GM23338 (cell line): ENCODE data around the gene CNTRL. TPM values are rescaled to one million over a fixed set of nuclear protein-coding genes. Genes with fewer than 3 reads are reported as not detected.

Experiments
- ATAC-seq: fragments of 200-7000 bp; cut with Tn5 transposase; 3 replicates; pipeline ENCODE4 v1.9.1; 2020
- DNase-seq: peaks from one replicate; pipeline ENCODE4 v3.0.0-alpha.2; 2015; ENCODE audit warnings: low spot score
- H2AFZ ChIP-seq: fragments of 200-600 bp; sonication (generic); 2 replicates; pipeline ENCODE4 v1.8.0; 2016; ENCODE audit warnings: antibody characterized with exemption, mild to moderate bottlenecking, moderate library complexity
- H3F3A ChIP-seq: fragments of 200-600 bp; sonication (generic); replicated peaks from 2 replicates; pipeline ENCODE4 v1.8.0; 2017; ENCODE audit warnings: antibody characterized with exemption, mixed run types, low read depth
- H3K27ac ChIP-seq: fragments of 200-600 bp; sonication (generic); 2 replicates; pipeline ENCODE4 v1.6.1; 2016; ENCODE audit warnings: low read depth
- H3K27me3 ChIP-seq: fragments of 200-600 bp; sonication (generic); 2 replicates; pipeline ENCODE4 v1.8.0; 2016; ENCODE audit warnings: mild to moderate bottlenecking, mixed run types, moderate library complexity; ENCODE audit not compliant: insufficient read depth
- H3K36me3 ChIP-seq: fragments of 200-600 bp; sonication (generic); 2 replicates; pipeline ENCODE4 v1.8.0; 2016; ENCODE audit warnings: mild to moderate bottlenecking; ENCODE audit not compliant: insufficient read depth
- H3K4me1 ChIP-seq: fragments of 200-600 bp; sonication (generic); 2 replicates; pipeline ENCODE4 v1.8.0; 2016; ENCODE audit warnings: mild to moderate bottlenecking, moderate library complexity; ENCODE audit not compliant: insufficient read depth
- H3K4me2 ChIP-seq: fragments of 200-600 bp; sonication (generic); 2 replicates; pipeline ENCODE4 v1.7.1; 2017; ENCODE audit warnings: mixed run types
- H3K4me3 ChIP-seq: fragments of 200-600 bp; sonication (generic); 2 replicates; pipeline ENCODE4 v1.6.1; 2016; ENCODE audit warnings: mixed run types
- H3K79me2 ChIP-seq: fragments of 200-600 bp; sonication (generic); replicated peaks from 2 replicates; pipeline ENCODE4 v1.8.0; 2017; ENCODE audit warnings: mild to moderate bottlenecking; ENCODE audit not compliant: insufficient read depth
- H3K9me2 ChIP-seq: fragments of 200-600 bp; sonication (generic); 2 replicates; pipeline ENCODE4 v1.8.0; 2017; ENCODE audit not compliant: insufficient read depth
- H4K20me1 ChIP-seq: fragments of 200-600 bp; sonication (generic); replicated peaks from 2 replicates; pipeline ENCODE4 v1.8.0; 2017; ENCODE audit warnings: mild to moderate bottlenecking; ENCODE audit not compliant: insufficient read depth
- H3K27ac Mint-ChIP-seq: 2 replicates; pipeline ENCODE4 v1.8.0; 2020; ENCODE audit warnings: inconsistent platforms, mild to moderate bottlenecking, moderate library complexity, mixed read lengths
- H3K27me3 Mint-ChIP-seq: 3 replicates; pipeline ENCODE4 v1.8.0; 2022; ENCODE audit warnings: low read depth, mild to moderate bottlenecking, moderate library complexity, mixed read lengths, inconsistent platforms; ENCODE audit not compliant: insufficient read depth, poor library complexity
- H3K36me3 Mint-ChIP-seq: 3 replicates; pipeline ENCODE4 v1.8.0; 2021; ENCODE audit warnings: low read depth, mild to moderate bottlenecking, inconsistent platforms, moderate library complexity, mixed read lengths
- H3K4me1 Mint-ChIP-seq: 3 replicates; pipeline ENCODE4 v1.8.0; 2020; ENCODE audit warnings: mild to moderate bottlenecking, inconsistent platforms, mixed read lengths
- H3K4me3 Mint-ChIP-seq: 3 replicates; pipeline ENCODE4 v1.8.0; 2021; ENCODE audit warnings: moderate library complexity, mild to moderate bottlenecking, inconsistent platforms, mixed read lengths
- H3K9me3 Mint-ChIP-seq: 3 replicates; pipeline ENCODE4 v1.8.0; 2020; ENCODE audit warnings: moderate library complexity, mild to moderate bottlenecking, inconsistent platforms, mixed read lengths
- EZH2phosphoT487 ChIP-seq: fragments of 200-600 bp; sonication (generic); IDR thresholded peaks from one replicate; pipeline ENCODE4 v1.8.1; 2018; ENCODE audit warnings: antibody characterized with exemption; ENCODE audit not compliant: unreplicated experiment
- JUNB ChIP-seq: IDR thresholded peaks from one replicate; pipeline ENCODE4 v1.6.1; 2016; ENCODE audit warnings: antibody characterized with exemption; ENCODE audit not compliant: unreplicated experiment
- NANOG ChIP-seq: IDR thresholded peaks from 2 replicates; pipeline ENCODE4 v1.6.1; 2016; ENCODE audit warnings: antibody characterized with exemption, borderline replicate concordance
- STAT1 ChIP-seq: IDR thresholded peaks from one replicate; pipeline ENCODE4 v1.6.1; 2016; ENCODE audit warnings: antibody characterized with exemption; ENCODE audit not compliant: unreplicated experiment
- ZNF114 ChIP-seq: fragments of 250-450 bp; sonication (Bioruptor Pico); IDR thresholded peaks from 2 replicates; pipeline ENCODE4 v1.5.0; 2020; ENCODE audit warnings: mild to moderate bottlenecking, moderate library complexity
- ZNF462 ChIP-seq: fragments of 250-450 bp; sonication (Bioruptor Pico); IDR thresholded peaks from 2 replicates; pipeline ENCODE4 v1.5.0; 2020; ENCODE audit warnings: mild to moderate bottlenecking, moderate library complexity
- polyA plus RNA-seq: library from polyadenylated mRNA; unstranded; fragments of >200 nt; fragmentation: Nextera tagmentation; extraction: Ambion mirVana; gene quantifications from 2 replicates; pipeline ENCODE4 v1.2.1, GENCODE V29; 2016
- total RNA-seq: library from RNA; depleted of rRNA; stranded (reverse); fragments of >200 nt; shearing (Covaris generic); gene quantifications from 2 replicates; pipeline ENCODE4 v1.2.3, GENCODE V29; 2014

Gene CNTRL
- total and polyA plus RNA-seq, 2 experiments from 2014 or later, result 9.2 to 11.7 TPM

DNA sequence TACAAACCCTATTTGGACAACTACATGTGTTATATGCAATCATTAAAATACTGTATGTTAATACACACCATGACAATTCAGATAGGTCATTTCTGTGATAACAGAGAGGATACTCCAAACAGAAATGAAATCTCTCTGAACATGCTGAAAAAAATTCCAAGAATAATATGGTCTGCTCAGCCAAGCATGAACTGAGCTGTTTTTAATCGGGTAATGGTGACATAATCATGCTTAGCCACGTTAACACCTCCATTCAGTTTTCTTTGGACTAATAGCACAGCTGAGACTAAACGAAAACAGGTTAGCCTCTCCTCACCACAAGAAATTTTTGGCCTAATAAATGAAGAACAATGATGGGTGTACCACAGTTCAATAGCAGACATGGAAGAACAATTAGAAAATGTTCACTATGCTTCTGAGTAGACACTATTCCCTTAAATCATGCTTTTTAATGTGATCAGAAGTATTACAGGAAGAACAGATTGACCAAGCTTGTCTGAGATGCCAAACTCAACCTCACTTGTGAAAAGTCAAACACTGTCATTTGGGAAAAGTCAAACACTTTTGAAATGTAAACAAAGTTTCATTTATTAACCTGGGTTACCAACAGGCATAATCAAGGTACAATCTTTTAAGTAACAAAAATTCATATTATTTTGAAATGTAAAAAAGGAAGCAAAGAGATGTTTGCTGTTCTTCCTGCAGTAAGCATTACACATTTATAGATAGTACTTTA, 107.5 kb downstream of the CNTRL start (continued):
- TF ChIP-seq ZNF462 (CRISPR knock-in tag), result no peak
- TF ChIP-seq JUNB, result no peak
- no peak for TF ChIP-seq NANOG

DNA sequence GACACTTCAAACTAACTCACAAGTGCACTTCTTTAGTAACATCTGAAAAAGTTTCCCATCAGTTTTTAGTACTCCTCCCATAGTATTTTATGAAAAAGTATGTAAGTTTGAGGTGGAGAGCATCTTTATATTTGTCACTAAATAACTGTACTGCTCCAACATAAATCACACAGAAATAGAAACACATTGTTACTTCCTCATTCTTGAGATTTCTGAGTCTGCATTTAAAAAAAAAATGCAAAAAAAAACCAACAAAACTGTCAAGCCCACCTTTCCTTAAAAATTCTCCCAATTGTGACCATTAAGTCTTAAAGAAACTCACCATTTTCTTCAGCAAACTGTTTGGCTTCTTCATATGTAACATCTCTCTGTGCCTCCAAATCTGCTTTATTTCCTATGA, 108.2 kb downstream of the CNTRL start:
- H2AFZ ChIP-seq, result no peak overlapping the region
- ATAC-seq (no peak), DNase-seq (no peak)
- H3K4me3 ChIP-seq, result no peak overlapping the region
- H3K79me2 ChIP-seq, result peaks cover 18% of the 10 kb centered on the region
- Mint-ChIP-seq H3K27me3 (no peaks in the 10 kb centered on the region), H3K4me1 (peaks cover 5% of the 10 kb centered on the region; the same call in 2 of the 3 replicates), H3K4me3 (no peak overlapping the region), H3K9me3 (no peaks in the 10 kb centered on the region), H3K36me3 (peaks cover 17% of the 10 kb centered on the region; the same call in 2 of the 3 replicates), H3K27ac (peak overlapping the region; percentile 61)
- H3F3A ChIP-seq, result no peaks in the 10 kb centered on the region
- 0 out of 2 replicates have a peak, but pooled peaks cover 2% of the 10 kb centered on the region for H3K36me3 ChIP-seq
- H3K27ac ChIP-seq, result no peak overlapping the region
- no peaks in the 10 kb centered on the region for H3K27me3 ChIP-seq
- peaks cover 13% of the 10 kb centered on the region; the same call in 1 of the 2 replicates for H4K20me1 ChIP-seq
- H3K4me2 ChIP-seq, result no peak overlapping the region
- no peaks in the 10 kb centered on the region for H3K4me1 ChIP-seq
- H3K9me2 ChIP-seq, result no peaks in the 10 kb centered on the region
- TF ChIP-seq NANOG, result no peak
- TF ChIP-seq JUNB, result no peak
- TF ChIP-seq STAT1, result no peak
- no peak for TF ChIP-seq EZH2phosphoT487
- TF ChIP-seq ZNF462 (CRISPR knock-in tag), result no peak
- TF ChIP-seq ZNF114 (CRISPR knock-in tag), result no peak
